Activated CD4-positive, alpha-beta memory T cell treated with anti-CD3 and anti-CD28 coated beads for 36 hours (primary cell): ENCODE measurements around the gene C1orf52. TPM values are rescaled to one million over a fixed set of nuclear protein-coding genes. Genes with fewer than 3 reads are reported as not detected.

Source experiments
- CTCF ChIA-PET: fragments of 350-600 bp; sonication (Branson Sonifier 250); formaldehyde crosslinking; loops from one replicate; lab custom pipeline; 2021; ENCODE audit warnings: antibody characterized with exemption, inconsistent platforms; lab: Charles Lee
- POLR2A ChIA-PET: fragments of 350-600 bp; sonication (Branson Sonifier 250); formaldehyde crosslinking; loops from one replicate; lab custom pipeline; 2021; ENCODE audit warnings: antibody characterized with exemption; lab: Charles Lee
- DNase-seq: peaks from one replicate; pipeline ENCODE4 v3.0.0-alpha.2; 2020
- H3K27ac Mint-ChIP-seq: one replicate; pipeline ENCODE4 v1.8.0; 2021; ENCODE audit warnings: mixed read lengths
- H3K27me3 Mint-ChIP-seq: one replicate; pipeline ENCODE4 v1.8.0; 2021; ENCODE audit warnings: mixed read lengths
- H3K36me3 Mint-ChIP-seq: one replicate; pipeline ENCODE4 v1.8.0; 2021; ENCODE audit warnings: mixed read lengths
- H3K4me1 Mint-ChIP-seq: one replicate; pipeline ENCODE4 v1.8.0; 2021; ENCODE audit warnings: low read depth, mixed read lengths
- H3K4me3 Mint-ChIP-seq: one replicate; pipeline ENCODE4 v1.8.0; 2021; ENCODE audit warnings: mild to moderate bottlenecking, mixed read lengths
- H3K9me3 Mint-ChIP-seq: one replicate; pipeline ENCODE4 v1.8.0; 2021; ENCODE audit warnings: mixed read lengths
- intact Hi-C: fragments of 100-400 bp; cut with micrococcal nuclease; formaldehyde crosslinking; loops from one replicate; pipeline ENCODE4 v1.15.1; 2023
- total RNA-seq, 2 experiments: library from RNA; stranded (reverse); gene quantifications; one replicate each; pipeline ENCODE4 v1.2.3, GENCODE V29; 2021

Gene C1orf52
- 10 to 100 TPM; 19.4 to 21.8 TPM for total RNA-seq

DNA sequence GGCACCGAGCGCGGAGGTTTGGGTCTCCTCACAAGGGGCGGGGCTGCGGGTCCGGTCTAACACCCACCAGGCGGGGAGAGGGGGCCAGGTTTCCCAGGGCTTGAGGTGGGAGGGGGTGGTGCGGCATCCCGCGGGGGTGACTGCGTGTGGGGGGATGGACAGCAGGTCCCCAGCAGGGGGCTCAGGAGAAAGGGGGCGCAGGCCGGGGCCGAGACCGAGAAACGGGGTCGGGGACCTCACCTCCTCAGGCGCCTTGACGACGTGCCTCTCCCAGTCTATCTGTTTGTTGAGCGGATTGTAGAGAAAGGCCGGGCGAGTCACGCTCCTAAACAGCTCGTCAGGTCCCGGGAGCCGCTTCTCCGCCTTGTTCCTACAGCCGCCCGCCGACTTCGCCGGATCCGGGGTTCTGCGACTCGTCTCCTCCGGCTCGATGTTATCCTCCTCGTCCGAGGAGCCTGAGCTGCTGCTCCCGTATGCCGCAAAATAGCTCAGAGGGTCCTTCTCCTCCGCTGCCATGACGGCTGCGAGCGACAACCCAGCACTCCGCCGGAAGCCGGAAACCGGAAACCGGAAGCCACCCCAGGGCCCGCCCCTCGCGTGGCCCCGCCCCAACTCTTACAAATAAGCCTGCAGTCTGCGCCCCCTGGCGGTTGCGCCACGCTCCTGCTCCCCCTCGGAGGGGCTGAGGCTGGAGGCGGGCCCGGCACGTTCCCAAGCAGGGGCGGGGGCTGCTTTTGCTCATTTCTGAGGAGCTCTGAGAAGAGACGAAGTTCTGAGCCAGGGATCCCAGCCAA lies at the start of gene C1orf52:
Gene C1orf52, minus strand, starts transcription at position 545 of the 794 bp plus-strand sequence. Its CDS starts 29 bp downstream, at position 516.
- no peaks in the 10 kb centered on the region for H3K9me3 Mint-ChIP-seq
- ChIA-PET POLR2A (interaction anchor here (0.6 to 2.2 kb wide), 5 partner anchors 17 to 685 kb away, joined by 3 to 16 read pairs (median 3); partner anchors contain the start of genes BCL10 and CTBS), CTCF (interaction anchor here (0.6 to 8.3 kb wide), 46 partner anchors 9 to 1137 kb away, joined by 3 to 229 read pairs (median 4); partner anchors contain the start of genes BCL10 and ODF2L)
- no peaks in the 10 kb centered on the region for H3K27me3 Mint-ChIP-seq
- peaks cover 33% of the 10 kb centered on the region for H3K4me1 Mint-ChIP-seq
- intact Hi-C loops: loop anchor here (1.0 to 10.0 kb wide), 10 partner anchors 17 to 781 kb away; partner anchors contain the start of genes BCL10, MCOLN2, RPF1 and SYDE2
- peaks cover 25% of the 10 kb centered on the region for H3K36me3 Mint-ChIP-seq
- H3K4me3 Mint-ChIP-seq: peak within 1 kb of the TSS; percentile 97
- DNase-seq: peak; percentile 97
- H3K27ac Mint-ChIP-seq: peak within 1 kb of the TSS; percentile 92

DNA sequence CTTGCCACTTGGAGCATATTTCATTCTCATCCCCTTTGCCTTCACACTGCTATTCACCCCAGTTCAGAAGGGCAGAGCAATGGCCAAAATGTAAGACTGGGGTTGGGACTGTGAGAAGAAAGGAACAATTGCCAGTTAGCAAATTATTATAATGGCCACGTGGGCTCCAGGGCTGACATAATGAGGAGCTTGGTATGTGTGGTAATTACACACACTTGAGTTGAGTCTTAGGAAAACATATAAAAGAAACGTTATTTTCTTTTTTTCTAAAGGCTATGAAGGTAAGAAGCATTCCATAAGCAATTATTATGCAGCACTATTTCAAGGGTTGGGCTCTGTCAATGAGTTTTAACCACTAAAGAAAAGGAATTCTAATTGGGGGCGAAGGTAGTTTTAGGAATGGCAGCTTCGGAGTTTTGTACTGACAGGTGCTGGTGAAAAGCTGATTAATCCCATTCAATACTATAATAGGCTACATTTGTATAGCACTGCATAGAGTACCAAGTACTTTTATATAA lies 49.4 kb upstream of the C1orf52 start:
- Mint-ChIP-seq H3K27ac (no peak overlapping the region), H3K4me3 (no peak overlapping the region), H3K4me1 (peaks cover 8% of the 10 kb centered on the region), H3K9me3 (no peaks in the 10 kb centered on the region), H3K27me3 (peaks cover 44% of the 10 kb centered on the region), H3K36me3 (no peaks in the 10 kb centered on the region)
- ChIA-PET POLR2A (no interaction called here), CTCF (interaction anchor here (0.6 to 2.3 kb wide), 12 partner anchors 11 to 399 kb away, joined by 3 to 11 read pairs (median 4); partner anchors contain the start of genes CCN1 and ZNHIT6)
- intact Hi-C loops: loop anchor here (1.0 to 2.0 kb wide), 3 partner anchors 272 to 709 kb away; no protein-coding TSS in a partner anchor
- DNase-seq: no peak

DNA sequence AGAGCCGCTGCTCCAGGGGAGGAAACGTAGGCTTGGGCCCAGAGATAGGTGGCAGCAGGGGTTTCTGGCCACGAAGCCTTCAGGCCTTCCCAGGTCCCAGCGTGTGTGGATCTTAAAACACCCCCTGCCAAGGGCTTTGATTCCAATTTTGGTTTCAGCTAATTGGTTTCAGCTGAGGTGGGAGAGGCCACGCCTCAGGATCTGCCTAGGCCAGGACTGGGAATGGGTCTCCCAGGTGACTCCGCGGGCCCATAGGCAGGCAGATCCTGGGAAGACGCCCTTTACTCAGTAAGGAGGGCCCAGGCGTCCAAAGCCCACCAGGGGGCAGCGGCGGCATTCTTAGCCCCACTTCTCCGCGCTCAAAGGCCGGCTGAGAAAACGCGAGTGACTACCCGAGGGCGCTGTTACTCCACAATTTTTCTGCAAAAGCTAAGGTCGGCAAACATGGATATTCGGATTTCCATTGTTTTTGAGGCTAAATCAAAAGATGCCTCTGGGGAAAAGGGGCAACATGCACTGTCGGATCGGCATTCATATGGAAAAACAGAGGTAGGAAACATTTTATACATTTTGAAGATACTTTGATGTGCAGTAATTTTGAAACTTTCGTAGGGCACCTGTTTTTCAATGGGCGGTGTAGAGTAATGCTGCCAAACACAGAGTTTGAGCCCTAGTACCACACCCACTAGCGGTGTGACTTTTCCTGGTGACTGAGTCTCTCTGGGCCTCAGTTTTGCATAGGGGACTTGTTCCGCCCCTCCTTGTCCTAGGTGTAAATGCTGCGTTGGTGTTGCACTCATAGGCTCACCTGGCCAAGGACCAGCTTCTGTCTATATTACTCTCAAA lies 48.7 kb upstream of the C1orf52 start:
- ChIA-PET POLR2A (no interaction called here), CTCF (interaction anchor here (0.6 to 2.3 kb wide), 14 partner anchors 10 to 710 kb away, joined by 3 to 11 read pairs (median 4); partner anchors contain the start of genes C1orf52, CCN1 and ZNHIT6)
- Mint-ChIP-seq H3K9me3 (no peaks in the 10 kb centered on the region), H3K36me3 (no peaks in the 10 kb centered on the region), H3K4me3 (no peak overlapping the region), H3K4me1 (peaks cover 8% of the 10 kb centered on the region), H3K27ac (no peak overlapping the region), H3K27me3 (peaks cover 43% of the 10 kb centered on the region)
- peak; percentile 79 for DNase-seq
- intact Hi-C loops: loop anchor here (1.0 to 2.0 kb wide), 3 partner anchors 273 to 710 kb away; no protein-coding TSS in a partner anchor

DNA sequence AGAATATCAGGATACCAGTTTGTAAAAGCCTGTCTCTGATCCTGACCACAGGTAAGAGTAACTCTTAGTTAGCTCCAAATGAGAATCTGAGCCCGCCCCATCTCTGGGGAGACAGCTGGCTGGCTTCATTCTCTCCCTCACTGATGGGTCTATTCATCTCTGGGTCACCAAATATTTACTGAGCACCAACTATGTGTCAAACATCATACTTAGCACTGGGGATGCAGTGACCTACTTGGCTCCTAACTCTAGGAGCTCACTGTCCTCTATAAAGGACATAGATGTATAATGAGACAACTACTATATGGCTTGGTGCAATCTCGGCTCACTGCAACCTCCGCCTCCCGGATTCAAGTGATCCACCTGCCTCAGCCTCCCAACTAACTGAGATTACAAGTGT lies 46.8 kb upstream of the C1orf52 start:
- ChIA-PET POLR2A (no interaction called here), CTCF (no interaction called here)
- Mint-ChIP-seq H3K36me3 (no peaks in the 10 kb centered on the region), H3K4me3 (no peak overlapping the region), H3K27ac (no peak overlapping the region), H3K9me3 (no peaks in the 10 kb centered on the region), H3K27me3 (peaks cover 49% of the 10 kb centered on the region), H3K4me1 (peaks cover 8% of the 10 kb centered on the region)
- no peak for DNase-seq
- intact Hi-C loops: no loop called here

DNA sequence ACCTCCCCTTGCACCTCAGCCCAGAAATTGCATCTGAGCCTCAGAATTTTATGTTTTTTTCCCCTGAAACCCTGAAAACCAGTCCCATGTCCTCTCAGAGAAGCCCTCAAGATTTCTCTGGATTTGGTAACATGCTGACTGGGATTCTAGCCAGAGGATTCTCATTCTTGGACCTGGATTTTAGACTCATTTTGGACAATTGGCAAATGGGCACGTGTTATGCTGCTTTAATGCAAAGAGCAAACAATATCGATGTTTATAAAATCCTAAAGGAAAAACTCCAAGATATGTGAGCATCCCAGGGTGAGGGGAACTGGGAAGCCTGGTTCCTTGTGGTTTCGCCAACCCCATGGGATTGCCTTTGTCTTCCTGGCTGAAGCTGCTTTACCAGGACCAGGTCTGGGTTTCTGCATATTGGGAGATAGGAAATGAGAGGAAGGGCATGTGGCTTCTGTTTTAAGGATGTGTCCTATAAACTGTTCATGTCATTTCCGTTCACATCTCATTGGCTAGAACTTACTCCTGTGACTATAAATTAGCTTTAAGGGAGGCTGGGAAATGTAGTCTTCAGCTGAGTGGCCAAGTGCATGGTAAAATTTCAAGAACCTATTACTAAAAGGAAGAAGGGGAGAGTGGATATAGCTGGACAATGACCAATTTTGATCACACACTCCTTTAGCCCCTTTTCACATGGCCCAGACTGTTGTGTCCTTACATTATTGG lies 44.1 kb upstream of the C1orf52 start:
- Mint-ChIP-seq H3K4me3 (no peak overlapping the region), H3K27ac (no peak overlapping the region), H3K27me3 (peaks cover 44% of the 10 kb centered on the region), H3K36me3 (no peaks in the 10 kb centered on the region), H3K4me1 (peaks cover 12% of the 10 kb centered on the region), H3K9me3 (no peaks in the 10 kb centered on the region)
- ChIA-PET CTCF (no interaction called here), POLR2A (no interaction called here)
- DNase-seq: no peak
- intact Hi-C loops: no loop called here

DNA sequence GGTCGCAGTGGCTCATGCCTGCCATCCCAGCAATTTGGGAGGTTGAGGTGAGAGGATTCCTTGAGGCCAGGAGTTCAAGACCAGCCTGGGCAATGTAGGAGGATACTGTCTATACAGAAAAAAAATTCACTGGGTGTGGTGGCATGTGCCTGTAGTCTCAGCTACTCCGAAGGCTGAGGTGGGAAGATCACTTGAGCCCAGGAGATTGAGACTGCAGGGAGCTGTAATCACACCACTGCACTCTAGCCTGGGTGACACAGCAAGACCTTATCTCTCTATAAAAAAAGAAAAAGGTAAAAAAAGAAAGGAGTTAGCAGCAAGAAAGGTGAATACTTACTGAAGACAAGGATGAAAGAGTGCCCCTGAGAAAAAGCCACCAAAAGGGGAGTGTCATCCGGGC lies 40.7 kb upstream of the C1orf52 start:
- Mint-ChIP-seq H3K36me3 (no peaks in the 10 kb centered on the region), H3K27ac (no peak overlapping the region), H3K4me1 (peaks cover 24% of the 10 kb centered on the region), H3K27me3 (peaks cover 37% of the 10 kb centered on the region), H3K4me3 (no peak overlapping the region), H3K9me3 (no peaks in the 10 kb centered on the region)
- ChIA-PET POLR2A (no interaction called here), CTCF (interaction anchor here (0.6 kb wide), 1 partner anchor 15 kb away, joined by 3 read pairs; no protein-coding TSS in a partner anchor)
- no peak for DNase-seq
- intact Hi-C loops: no loop called here

DNA sequence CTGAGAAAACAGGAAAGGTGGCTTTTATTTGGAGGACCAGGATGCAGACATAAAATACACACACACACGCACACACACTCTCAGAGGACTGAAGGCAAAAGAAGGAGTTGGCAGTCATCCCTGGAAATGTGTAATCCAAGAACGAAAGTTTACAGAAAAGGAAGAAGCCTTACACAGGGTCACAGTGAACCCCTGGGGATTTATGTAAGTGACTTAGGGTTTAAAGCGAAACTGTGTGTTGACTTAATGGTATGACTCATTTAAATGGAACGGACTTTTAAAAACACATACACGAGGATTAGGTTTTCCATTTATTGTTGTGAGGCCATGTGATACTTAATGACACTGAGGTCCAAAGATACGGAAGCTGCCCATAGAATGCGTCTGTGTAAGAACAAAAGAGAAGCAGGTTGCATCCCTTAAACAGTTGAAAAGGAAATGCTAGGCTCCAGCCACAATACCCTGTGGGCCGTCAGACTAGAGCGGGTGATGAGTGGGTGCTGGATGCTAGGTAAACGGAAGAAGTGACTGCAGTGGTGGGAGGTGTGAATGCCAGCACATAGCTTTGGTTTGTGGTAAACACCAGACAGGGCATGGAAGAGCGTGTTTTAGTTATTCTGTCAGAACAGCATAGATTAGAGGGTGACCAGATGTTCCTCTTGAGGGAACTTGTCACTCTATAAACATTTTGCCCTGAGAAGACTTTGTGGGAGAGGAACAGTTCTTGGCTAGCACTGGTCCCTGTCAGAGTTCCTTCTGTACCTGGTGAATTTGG lies 38.6 kb upstream of the C1orf52 start:
- Mint-ChIP-seq H3K27me3 (peaks cover 38% of the 10 kb centered on the region), H3K27ac (peak overlapping the region; percentile 71), H3K4me1 (peaks cover 27% of the 10 kb centered on the region), H3K9me3 (no peaks in the 10 kb centered on the region), H3K36me3 (no peaks in the 10 kb centered on the region), H3K4me3 (peak overlapping the region; percentile 42)
- ChIA-PET CTCF (interaction anchor here (1.0 to 1.6 kb wide), 4 partner anchors 11 to 43 kb away, joined by 4 to 7 read pairs (median 4); no protein-coding TSS in a partner anchor), POLR2A (interaction anchor here (0.6 to 1.7 kb wide), 4 partner anchors 22 to 1791 kb away, joined by 3 to 13 read pairs (median 5); partner anchors contain the start of gene BCL10)
- peak; percentile 91 for DNase-seq
- intact Hi-C loops: loop anchor here (1.0 to 5.0 kb wide), 10 partner anchors 9 to 436 kb away; partner anchors contain the start of genes BCL10, C1orf52, MCOLN2 and ZNHIT6

DNA sequence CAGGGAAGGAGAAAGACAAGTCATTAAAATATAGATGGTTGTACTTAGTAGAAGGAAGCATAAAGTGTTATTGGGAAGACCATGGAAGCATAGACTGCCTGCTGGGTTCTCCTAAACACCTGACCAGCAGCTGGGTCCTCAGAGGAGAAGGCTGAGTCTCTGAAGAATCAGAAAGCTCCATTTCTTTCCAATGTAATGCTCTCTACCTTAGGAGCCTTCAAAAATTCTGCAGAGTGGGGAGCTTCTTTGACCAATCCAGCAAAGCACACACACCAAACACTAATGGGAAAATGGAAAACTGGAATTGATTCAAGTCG lies 38.0 kb upstream of the C1orf52 start:
- ChIA-PET CTCF (interaction anchor here (0.7 to 1.6 kb wide), 4 partner anchors 11 to 43 kb away, joined by 4 to 7 read pairs (median 6); no protein-coding TSS in a partner anchor), POLR2A (interaction anchor here (1.0 to 1.7 kb wide), 2 partner anchors 21 to 27 kb away, joined by 3 to 13 read pairs; partner anchors contain the start of gene BCL10)
- H3K4me3 Mint-ChIP-seq: no peak overlapping the region
- H3K9me3 Mint-ChIP-seq: no peaks in the 10 kb centered on the region
- H3K36me3 Mint-ChIP-seq: no peaks in the 10 kb centered on the region
- intact Hi-C loops: loop anchor here (5.0 kb wide), 2 partner anchors 300 to 435 kb away; partner anchors contain the start of gene MCOLN2
- peaks cover 27% of the 10 kb centered on the region for H3K4me1 Mint-ChIP-seq
- no peak for DNase-seq
- no peak overlapping the region for H3K27ac Mint-ChIP-seq
- H3K27me3 Mint-ChIP-seq: peaks cover 36% of the 10 kb centered on the region

DNA sequence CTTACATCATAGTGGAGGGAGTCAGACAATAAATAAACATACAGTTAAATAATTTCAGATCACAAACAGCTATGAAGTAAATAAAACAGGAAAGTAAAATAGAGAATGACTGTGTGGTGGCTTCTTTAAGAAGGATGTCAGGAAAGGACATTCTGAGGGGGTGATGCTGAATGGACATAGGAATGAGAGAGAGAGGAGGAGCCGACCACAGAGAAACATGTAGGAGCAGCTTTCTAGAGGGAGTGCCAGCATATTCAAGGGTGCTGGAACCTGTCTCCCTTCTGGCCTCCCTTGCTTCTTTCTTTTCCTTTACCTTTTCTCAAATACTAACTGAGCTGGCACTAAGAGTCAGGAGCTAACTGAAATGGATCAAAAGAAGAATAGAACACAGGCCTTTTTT lies 37.5 kb upstream of the C1orf52 start:
- Mint-ChIP-seq H3K9me3 (no peaks in the 10 kb centered on the region), H3K36me3 (no peaks in the 10 kb centered on the region), H3K27ac (no peak overlapping the region), H3K4me1 (peaks cover 27% of the 10 kb centered on the region), H3K27me3 (peaks cover 33% of the 10 kb centered on the region), H3K4me3 (no peak overlapping the region)
- POLR2A ChIA-PET: interaction anchor here (1.7 kb wide), 1 partner anchor 21 kb away, joined by 13 read pairs; the partner anchor contains the start of gene BCL10
- CTCF ChIA-PET: interaction anchor here (0.7 to 1.6 kb wide), 3 partner anchors 21 to 42 kb away, joined by 4 to 7 read pairs (median 7); no protein-coding TSS in a partner anchor
- intact Hi-C loops: loop anchor here (5.0 kb wide), 2 partner anchors 300 to 435 kb away; partner anchors contain the start of gene MCOLN2
- no peak for DNase-seq

DNA sequence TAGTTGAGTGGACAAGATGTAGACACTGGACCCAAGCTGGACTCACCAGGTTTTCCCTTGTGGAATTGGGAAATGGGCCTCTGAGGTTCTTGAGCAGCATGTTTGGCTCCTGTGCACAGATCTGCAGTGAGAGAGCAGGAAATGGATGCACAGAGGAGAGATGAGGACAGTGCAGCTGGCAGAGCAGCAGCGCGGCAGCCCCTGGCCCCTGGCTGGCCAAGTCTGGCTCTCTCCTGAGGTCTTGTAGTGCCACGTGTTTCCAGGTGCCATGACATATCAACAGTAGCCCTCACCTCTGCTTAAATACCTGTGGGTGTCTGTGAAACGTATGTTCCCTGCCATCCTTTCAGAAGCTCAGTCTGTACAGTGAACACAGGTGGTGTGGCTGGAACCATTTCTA lies 36.2 kb upstream of the C1orf52 start:
- Mint-ChIP-seq H3K4me3 (no peak overlapping the region), H3K9me3 (no peaks in the 10 kb centered on the region), H3K36me3 (no peaks in the 10 kb centered on the region), H3K27me3 (peaks cover 27% of the 10 kb centered on the region), H3K4me1 (peaks cover 27% of the 10 kb centered on the region), H3K27ac (no peak overlapping the region)
- ChIA-PET POLR2A (no interaction called here), CTCF (no interaction called here)
- no peak for DNase-seq
- intact Hi-C loops: loop anchor here (5.0 kb wide), 2 partner anchors 298 to 433 kb away; partner anchors contain the start of gene MCOLN2
